Activated T-helper 1 cell treated with anti-CD3 and anti-CD28 coated beads, Interleukin-12 subunit alpha, Interleukin-12 subunit beta, Interleukin-2, Interleukin-4 antibody, amounts not matched to agents 30 ng/mL and 10 ng/mL and 1 ng/mL, durations not matched to agents 14 hours and 24 hours and 36 hours (primary cell): Measurements from ENCODE around the gene MCUB. TPM values are rescaled to one million over a fixed set of nuclear protein-coding genes. Genes with fewer than 3 reads are reported as not detected.
"Not testable (repeated sequence)": the region's sequence is repeated elsewhere in the genome, so short reads cannot be mapped to it uniquely, and the experiment has no call there.

ENCODE experiments used
- DNase-seq: peaks from one replicate; pipeline ENCODE4 v3.0.0; 2021; ENCODE audit warnings: low spot score
- H3K27ac Mint-ChIP-seq: one replicate; pipeline ENCODE4 v1.8.0; 2021; ENCODE audit warnings: mild to moderate bottlenecking, mixed read lengths
- H3K27me3 Mint-ChIP-seq: one replicate; pipeline ENCODE4 v1.8.0; 2022; ENCODE audit warnings: mild to moderate bottlenecking, moderate library complexity, mixed read lengths; ENCODE audit not compliant: insufficient read depth
- H3K36me3 Mint-ChIP-seq: one replicate; pipeline ENCODE4 v1.8.0; 2021; ENCODE audit warnings: low read depth, mixed read lengths
- H3K4me1 Mint-ChIP-seq: one replicate; pipeline ENCODE4 v1.8.0; 2021; ENCODE audit warnings: low read depth, mixed read lengths
- H3K4me3 Mint-ChIP-seq: one replicate; pipeline ENCODE4 v1.8.0; 2021; ENCODE audit warnings: mild to moderate bottlenecking, moderate library complexity, mixed read lengths
- H3K9me3 Mint-ChIP-seq: one replicate; pipeline ENCODE4 v1.8.0; 2021; ENCODE audit warnings: mixed read lengths
- intact Hi-C: fragments of 100-400 bp; cut with micrococcal nuclease; formaldehyde crosslinking; loops from one replicate; pipeline ENCODE4 v1.15.1; 2024
- total RNA-seq: library from RNA; stranded (reverse); gene quantifications from 2 replicates; pipeline ENCODE4 v1.2.3, GENCODE V29; 2022

Gene MCUB, protein sequence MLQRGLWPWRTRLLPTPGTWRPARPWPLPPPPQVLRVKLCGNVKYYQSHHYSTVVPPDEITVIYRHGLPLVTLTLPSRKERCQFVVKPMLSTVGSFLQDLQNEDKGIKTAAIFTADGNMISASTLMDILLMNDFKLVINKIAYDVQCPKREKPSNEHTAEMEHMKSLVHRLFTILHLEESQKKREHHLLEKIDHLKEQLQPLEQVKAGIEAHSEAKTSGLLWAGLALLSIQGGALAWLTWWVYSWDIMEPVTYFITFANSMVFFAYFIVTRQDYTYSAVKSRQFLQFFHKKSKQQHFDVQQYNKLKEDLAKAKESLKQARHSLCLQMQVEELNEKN
- total RNA-seq: 40.6 and 46.0 TPM in 2 replicates

DNA sequence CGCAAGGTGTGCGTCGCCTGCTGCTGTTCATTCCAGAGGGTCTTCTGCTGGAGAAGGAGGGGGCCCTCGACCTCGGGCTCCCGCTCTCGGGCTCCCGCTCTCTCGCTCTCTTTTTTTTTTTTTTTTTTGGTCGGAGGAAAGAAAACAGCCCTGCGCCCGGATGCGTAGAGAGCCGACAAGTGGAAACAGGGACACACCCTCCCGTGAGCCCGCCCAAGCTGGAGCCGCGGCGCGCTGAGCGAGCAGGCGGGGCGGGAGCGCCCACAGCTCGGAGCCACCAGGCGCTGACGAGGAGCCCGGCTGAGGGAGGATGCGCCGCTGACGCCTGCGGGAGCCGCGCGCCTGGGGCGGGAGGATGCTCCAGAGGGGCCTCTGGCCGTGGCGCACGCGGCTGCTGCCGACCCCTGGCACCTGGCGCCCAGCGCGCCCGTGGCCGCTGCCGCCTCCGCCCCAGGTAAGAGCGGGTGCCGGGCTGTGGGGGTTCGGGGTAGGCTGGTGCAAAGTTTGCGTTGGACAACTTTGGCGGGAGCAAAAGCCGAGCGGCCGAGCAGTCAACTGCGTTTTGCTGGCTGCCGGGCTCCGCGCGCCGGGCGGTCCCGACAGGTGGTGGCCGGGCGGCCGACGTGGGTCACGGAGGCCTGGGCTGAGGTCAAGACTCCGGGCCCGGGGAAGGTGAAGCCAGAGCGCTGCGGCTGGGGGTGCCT is at the start of gene MCUB:
Gene MCUB (plus strand): TSS at position 264 of the 704 bp plus-strand sequence. CDS start 92 bp downstream, at position 356.
- peak; percentile 92 for DNase-seq
- peak within 1 kb of the TSS; percentile 92 for H3K4me3 Mint-ChIP-seq
- no peaks in the 10 kb centered on the region for H3K27me3 Mint-ChIP-seq
- H3K9me3 Mint-ChIP-seq: no peaks in the 10 kb centered on the region
- H3K36me3 Mint-ChIP-seq: peaks cover 30% of the 10 kb centered on the region
- peak within 1 kb of the TSS; percentile 97 for H3K27ac Mint-ChIP-seq
- peaks cover 53% of the 10 kb centered on the region for H3K4me1 Mint-ChIP-seq
- intact Hi-C loops: loop anchor here (1.0 to 10.0 kb wide), 9 partner anchors 35 to 1839 kb away; partner anchors contain the start of genes OSTC, PAPSS1 and SEC24B

DNA sequence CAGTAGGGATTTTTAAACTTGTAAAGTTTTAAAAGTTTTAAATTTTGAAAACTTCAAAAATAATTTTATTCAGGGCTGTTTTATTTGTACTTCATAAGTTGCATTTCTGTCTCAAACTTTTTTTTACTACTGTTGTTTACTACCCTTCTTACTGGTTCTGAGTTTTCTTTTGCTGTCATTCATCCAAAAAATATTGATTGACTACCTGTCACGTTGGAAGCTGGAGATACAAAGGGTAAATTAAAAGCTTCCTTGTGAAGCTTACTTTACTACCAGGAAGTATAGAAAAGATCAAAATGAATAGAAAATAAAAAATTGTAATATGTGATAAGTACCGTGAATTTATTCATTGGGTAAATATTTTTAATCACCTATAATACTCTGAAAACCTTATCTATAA is 49.4 kb upstream of the MCUB start:
- Mint-ChIP-seq H3K27ac (no peak overlapping the region), H3K4me3 (no peak overlapping the region), H3K4me1 (no peaks in the 10 kb centered on the region), H3K27me3 (no peaks in the 10 kb centered on the region), H3K36me3 (peaks cover 34% of the 10 kb centered on the region), H3K9me3 (no peaks in the 10 kb centered on the region)
- DNase-seq: no peak
- intact Hi-C loops: no loop called here

DNA sequence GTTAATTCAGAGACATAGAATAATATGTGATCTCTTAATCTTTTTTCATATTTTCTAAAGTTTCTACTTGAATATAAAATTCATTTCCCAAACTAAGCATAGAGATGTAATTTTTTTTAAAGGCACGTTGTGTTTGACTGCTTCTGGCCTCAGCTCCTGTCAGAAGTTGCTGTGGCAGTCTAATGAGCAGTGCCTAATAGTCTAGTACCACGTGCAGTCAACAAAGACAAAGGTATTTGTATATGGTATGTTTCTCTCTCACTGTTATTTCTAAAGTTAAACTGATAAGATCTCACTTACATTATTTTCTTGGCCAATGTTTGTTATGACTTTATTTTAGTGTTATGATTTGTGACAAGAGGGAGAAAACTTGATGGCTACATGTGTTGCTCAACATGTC is 48.6 kb upstream of the MCUB start:
- Mint-ChIP-seq H3K9me3 (no peaks in the 10 kb centered on the region), H3K36me3 (peaks cover 30% of the 10 kb centered on the region), H3K4me3 (no peak overlapping the region), H3K27me3 (no peaks in the 10 kb centered on the region), H3K4me1 (no peaks in the 10 kb centered on the region), H3K27ac (no peak overlapping the region)
- intact Hi-C loops: no loop called here
- DNase-seq: no peak

DNA sequence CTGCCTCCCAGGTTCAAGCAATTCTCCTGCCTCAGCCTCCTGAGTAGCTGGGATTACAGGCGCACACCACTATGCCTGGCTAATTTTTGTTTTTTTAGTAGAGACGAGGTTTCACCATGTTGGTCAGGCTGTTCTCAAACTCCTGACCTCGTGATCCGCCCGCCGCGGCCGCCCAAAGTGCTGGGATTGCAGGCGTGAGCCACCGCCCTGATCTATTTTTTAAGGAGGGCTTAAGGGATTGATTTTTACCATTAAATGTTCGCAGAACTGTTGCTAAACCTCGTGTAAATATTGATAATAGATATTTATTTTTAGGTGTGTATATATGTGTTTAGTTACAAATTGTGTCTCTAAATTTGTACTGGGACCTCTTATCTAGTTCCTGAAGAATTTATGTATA is 46.7 kb upstream of the MCUB start:
- H3K4me3 Mint-ChIP-seq, DNase-seq, H3K27ac Mint-ChIP-seq, H3K4me1 Mint-ChIP-seq, H3K27me3 Mint-ChIP-seq, H3K9me3 Mint-ChIP-seq, intact Hi-C loops: not testable (repeated sequence)
- peaks cover 33% of the 10 kb centered on the region for H3K36me3 Mint-ChIP-seq

DNA sequence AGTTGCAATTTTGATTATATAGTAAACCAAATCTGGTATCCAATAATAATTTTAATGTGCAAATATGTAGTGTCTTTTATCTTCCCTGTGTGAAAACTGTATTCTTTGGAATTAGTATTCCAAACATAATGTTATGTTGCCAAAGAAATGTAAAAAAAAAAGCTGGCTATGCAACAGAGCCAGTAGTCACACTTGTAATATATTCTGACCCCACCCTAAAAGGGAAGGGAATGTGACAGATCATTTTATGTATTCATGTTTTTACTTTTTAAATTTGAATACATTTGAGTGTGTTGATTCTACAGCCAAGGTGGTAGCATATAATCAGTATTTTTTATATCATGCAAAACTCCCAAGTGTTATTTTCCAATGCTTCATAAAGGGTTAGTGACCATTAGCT is 27.9 kb upstream of the MCUB start:
- Mint-ChIP-seq H3K4me3 (no peak overlapping the region), H3K36me3 (peaks cover 35% of the 10 kb centered on the region), H3K4me1 (no peaks in the 10 kb centered on the region), H3K27ac (no peak overlapping the region), H3K27me3 (no peaks in the 10 kb centered on the region), H3K9me3 (no peaks in the 10 kb centered on the region)
- DNase-seq: no peak
- intact Hi-C loops: no loop called here

DNA sequence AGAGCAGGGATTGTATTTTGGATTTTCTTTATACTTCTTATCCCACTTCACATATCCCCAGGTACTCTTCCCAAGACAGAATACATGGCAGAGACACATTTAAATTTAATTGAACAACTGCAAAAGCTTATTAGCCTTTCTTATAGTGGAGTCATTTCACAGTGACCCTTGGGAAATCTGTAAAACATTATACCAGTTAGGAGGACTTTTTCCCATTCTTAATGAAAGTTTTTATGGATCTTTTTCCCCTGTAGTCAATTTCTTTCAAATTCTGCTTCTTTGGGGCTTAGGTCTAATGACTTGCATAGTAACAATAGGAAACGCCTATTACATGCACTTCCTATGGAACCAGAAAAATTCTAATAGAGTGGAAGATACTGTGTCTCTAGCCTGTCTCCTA is 14.6 kb upstream of the MCUB start:
- no peak for DNase-seq
- intact Hi-C loops: loop anchor here (5.0 kb wide), 1 partner anchor 1308 kb away; no protein-coding TSS in a partner anchor
- no peak overlapping the region for H3K27ac Mint-ChIP-seq
- H3K4me3 Mint-ChIP-seq: no peak overlapping the region
- peaks cover 25% of the 10 kb centered on the region for H3K36me3 Mint-ChIP-seq
- peaks cover 10% of the 10 kb centered on the region for H3K4me1 Mint-ChIP-seq
- H3K9me3 Mint-ChIP-seq: peaks cover 5% of the 10 kb centered on the region
- H3K27me3 Mint-ChIP-seq: no peaks in the 10 kb centered on the region

DNA sequence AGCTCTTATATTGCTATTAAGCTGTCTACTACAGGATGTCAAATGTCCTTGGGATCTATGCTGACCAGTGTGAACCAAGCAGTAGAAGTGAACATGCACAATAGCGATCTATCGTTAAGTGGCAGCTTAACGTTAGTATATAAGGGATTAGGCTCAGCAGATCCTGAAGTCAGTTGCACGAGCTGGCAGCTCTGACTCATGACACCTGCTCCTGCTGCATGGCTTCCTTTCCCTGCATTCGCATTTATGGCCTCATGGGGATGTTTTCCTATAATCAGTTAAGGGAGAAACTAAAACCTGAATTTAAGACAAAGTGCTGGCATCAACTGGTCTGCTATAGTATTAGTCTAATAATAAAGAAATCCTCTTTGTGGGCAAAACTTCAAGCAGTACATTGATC is 12.7 kb upstream of the MCUB start:
- intact Hi-C loops: loop anchor here (5.0 kb wide), 1 partner anchor 1310 kb away; no protein-coding TSS in a partner anchor
- H3K27me3 Mint-ChIP-seq: no peaks in the 10 kb centered on the region
- no peak overlapping the region for H3K27ac Mint-ChIP-seq
- peaks cover 5% of the 10 kb centered on the region for H3K9me3 Mint-ChIP-seq
- DNase-seq: no peak
- H3K36me3 Mint-ChIP-seq: peaks cover 21% of the 10 kb centered on the region
- peaks cover 10% of the 10 kb centered on the region for H3K4me1 Mint-ChIP-seq
- H3K4me3 Mint-ChIP-seq: no peak overlapping the region

DNA sequence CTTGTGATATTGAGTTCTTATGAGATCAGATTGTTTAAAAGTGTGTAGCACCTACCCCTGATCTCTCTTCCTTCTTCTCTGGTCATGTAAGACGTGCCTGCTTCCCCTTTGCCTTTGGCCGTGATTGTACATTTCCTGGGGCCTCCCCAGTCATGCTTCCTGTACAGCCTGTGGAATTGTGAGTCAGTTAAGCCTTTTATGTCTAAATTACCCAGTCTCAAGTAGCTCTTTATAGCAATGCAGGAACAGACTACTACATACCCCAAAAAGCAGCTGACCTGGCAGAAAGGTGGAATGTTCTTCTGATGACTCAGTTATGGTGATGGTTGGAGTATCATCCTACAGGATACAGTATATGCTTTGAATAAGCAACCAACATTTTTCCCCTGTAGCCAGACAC is 11.4 kb upstream of the MCUB start:
- no peaks in the 10 kb centered on the region for H3K27me3 Mint-ChIP-seq
- H3K4me3 Mint-ChIP-seq: no peak overlapping the region
- peaks cover 10% of the 10 kb centered on the region for H3K4me1 Mint-ChIP-seq
- intact Hi-C loops: loop anchor here (5.0 kb wide), 1 partner anchor 1311 kb away; no protein-coding TSS in a partner anchor
- DNase-seq: no peak
- no peak overlapping the region for H3K27ac Mint-ChIP-seq
- H3K9me3 Mint-ChIP-seq: peaks cover 5% of the 10 kb centered on the region
- H3K36me3 Mint-ChIP-seq: peaks cover 17% of the 10 kb centered on the region

DNA sequence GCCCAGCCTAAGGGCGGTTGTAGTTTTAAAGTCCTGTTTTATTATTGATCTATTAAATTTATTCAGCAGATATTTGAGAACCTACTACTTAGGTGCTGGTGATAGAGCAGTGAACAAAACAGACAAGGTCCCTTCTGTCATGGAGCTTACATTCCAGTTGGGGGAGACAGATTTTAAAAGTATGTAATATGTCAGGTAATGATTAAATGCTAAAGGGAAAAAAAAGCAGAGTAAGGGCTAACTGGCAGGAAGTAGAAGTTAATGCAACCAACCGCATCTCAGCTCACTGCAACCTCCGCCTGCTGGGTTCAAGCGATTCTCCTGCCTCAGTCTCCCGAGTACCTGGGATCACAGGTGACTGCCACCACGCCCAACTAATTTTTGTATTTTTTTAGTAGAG is 7.8 kb upstream of the MCUB start:
- peaks cover 19% of the 10 kb centered on the region for H3K36me3 Mint-ChIP-seq
- H3K27ac Mint-ChIP-seq: no peak overlapping the region
- H3K27me3 Mint-ChIP-seq: no peaks in the 10 kb centered on the region
- no peak overlapping the region for H3K4me3 Mint-ChIP-seq
- intact Hi-C loops: no loop called here
- peaks cover 5% of the 10 kb centered on the region for H3K9me3 Mint-ChIP-seq
- peaks cover 10% of the 10 kb centered on the region for H3K4me1 Mint-ChIP-seq
- DNase-seq: no peak

DNA sequence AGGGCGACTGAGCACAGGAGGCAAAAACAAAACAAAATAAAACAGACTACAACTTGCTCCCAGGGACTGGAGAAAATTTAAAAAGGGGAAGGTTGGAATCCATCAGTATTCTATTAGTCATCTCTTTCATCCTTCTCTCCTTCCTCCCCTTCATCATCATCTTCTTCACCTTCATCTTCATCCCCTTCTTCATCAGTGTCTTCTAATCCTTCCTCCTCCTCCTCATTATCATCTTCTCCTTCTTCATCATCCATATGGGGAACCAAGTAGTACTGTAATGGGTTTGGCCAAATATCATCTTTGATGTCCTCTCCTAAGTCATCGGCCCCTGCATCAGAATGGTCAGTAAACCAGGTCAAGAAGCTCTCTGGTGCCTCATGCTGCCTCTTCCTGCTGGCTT is 6.9 kb upstream of the MCUB start:
- Mint-ChIP-seq H3K9me3 (peaks cover 5% of the 10 kb centered on the region), H3K27ac (no peak overlapping the region), H3K4me3 (no peak overlapping the region), H3K36me3 (peaks cover 20% of the 10 kb centered on the region), H3K27me3 (no peaks in the 10 kb centered on the region), H3K4me1 (peaks cover 10% of the 10 kb centered on the region)
- DNase-seq: no peak
- intact Hi-C loops: no loop called here

DNA sequence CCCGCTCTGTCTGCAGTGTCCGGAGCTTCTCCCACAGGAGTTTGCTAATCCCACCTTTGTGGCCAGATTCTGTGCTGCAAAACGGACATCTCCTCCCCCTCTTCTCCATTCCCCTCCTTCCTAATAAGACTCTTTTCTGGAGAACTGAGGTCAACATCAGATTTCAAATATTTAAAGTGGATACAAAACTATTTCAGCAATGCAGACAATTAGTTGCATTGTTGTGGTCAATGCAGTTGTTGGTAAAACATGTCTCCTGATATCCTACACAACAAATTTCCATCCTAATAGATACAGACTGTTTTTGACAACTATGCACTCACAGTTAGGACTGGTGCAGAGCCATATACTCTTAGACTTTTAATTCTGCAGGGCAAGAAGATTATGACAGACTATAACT is 5.1 kb upstream of the MCUB start:
- H3K4me3 Mint-ChIP-seq: no peak overlapping the region
- intact Hi-C loops: no loop called here

DNA sequence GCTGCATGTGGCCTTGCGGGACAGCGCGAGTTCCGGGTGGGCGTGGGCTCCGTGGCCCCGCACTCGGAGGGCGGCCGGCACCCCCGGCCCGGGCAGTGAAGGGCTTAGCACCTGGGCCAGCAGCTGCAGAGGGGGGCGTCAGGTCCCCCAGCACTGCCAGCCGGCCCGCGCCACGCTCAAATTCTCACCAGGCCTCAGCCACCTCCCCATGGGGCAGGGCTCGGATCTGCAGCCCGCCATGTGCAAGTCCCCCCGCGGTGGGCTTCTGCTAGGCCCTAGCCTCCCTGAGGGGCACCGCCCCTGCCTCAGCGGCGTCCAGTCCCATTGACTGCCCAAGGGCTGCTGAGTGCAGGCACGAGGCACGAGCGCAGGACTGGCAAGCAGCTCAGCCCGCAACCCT is 2.6 kb upstream of the MCUB start:
- Mint-ChIP-seq H3K27ac (no peak overlapping the region), H3K36me3 (peaks cover 21% of the 10 kb centered on the region), H3K9me3 (no peaks in the 10 kb centered on the region), H3K27me3 (no peaks in the 10 kb centered on the region), H3K4me3 (no peak overlapping the region), H3K4me1 (peaks cover 26% of the 10 kb centered on the region)
- intact Hi-C loops: no loop called here
- DNase-seq: no peak

More for the DNA sequence above, 5.1 kb upstream of the MCUB start:
- DNase-seq: no peak
- Mint-ChIP-seq H3K27me3 (no peaks in the 10 kb centered on the region), H3K9me3 (no peaks in the 10 kb centered on the region), H3K36me3 (peaks cover 16% of the 10 kb centered on the region), H3K4me1 (peaks cover 11% of the 10 kb centered on the region), H3K27ac (no peak overlapping the region)

DNA sequence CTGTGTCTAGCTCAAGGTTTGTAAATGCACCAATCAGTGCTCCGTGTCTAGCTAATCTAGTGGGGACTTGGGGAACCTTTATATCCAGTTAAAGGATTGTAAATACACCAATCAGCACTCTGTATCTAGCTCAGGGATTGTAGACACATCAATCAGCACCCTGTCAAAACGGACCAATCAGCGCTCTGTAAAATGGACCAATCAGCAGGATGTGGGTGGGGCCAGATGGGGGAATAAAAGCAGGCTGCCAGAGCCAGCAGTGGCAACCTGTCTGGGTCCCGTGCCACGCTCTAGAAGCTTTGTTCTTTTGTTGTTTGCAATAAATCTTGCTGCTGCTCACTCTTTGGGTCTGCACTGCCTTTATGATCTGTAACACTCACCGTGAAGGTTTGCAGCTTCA is 2.0 kb upstream of the MCUB start:
- H3K9me3 Mint-ChIP-seq, H3K27me3 Mint-ChIP-seq, H3K27ac Mint-ChIP-seq, DNase-seq: not testable (repeated sequence)
- peaks cover 33% of the 10 kb centered on the region for H3K4me1 Mint-ChIP-seq
- H3K36me3 Mint-ChIP-seq: peaks cover 26% of the 10 kb centered on the region
- intact Hi-C loops: loop anchor here (2.0 kb wide), 1 partner anchor 33 kb away; no protein-coding TSS in a partner anchor
- peak overlapping the region; percentile 68 for H3K4me3 Mint-ChIP-seq
